Measurements from ENCODE around the gene CCDC82.

The CCDC82 gene

GRCh38 chr11:96316869-96317268, 72.8 kb downstream of the CCDC82 start:
- no peak overlapping the region for H3K4me3 ChIP-seq (ENCODE audit: low read depth in 1 of 2, low read length in 2 of 2)
- H3K27me3 ChIP-seq (ENCODE audit: low read depth, low read length), result no peaks in the 10 kb centered on the region
- H3K4me1 ChIP-seq (ENCODE audit: control insufficient read depth in 1 of 2, insufficient read depth in 2 of 2, low read length in 2 of 2), result peaks cover 21 to 29% of the 10 kb centered on the region in 2 donors
- H3K9me3 ChIP-seq (ENCODE audit: control insufficient read depth in 1 of 2, low read length in 2 of 2), result no peaks in the 10 kb centered on the region
- H3K36me3 ChIP-seq (ENCODE audit: control insufficient read depth in 1 of 2, insufficient read depth in 2 of 2, low read length in 2 of 2), result no peaks in the 10 kb centered on the region
- no peak overlapping the region for H3K27ac ChIP-seq (ENCODE audit: low read length)

- Histone ChIP-seq H3K4me1 (ENCODE audit: control insufficient read depth in 1 of 2, insufficient read depth in 2 of 2, low read length in 2 of 2) (peaks cover 23 to 39% of the 10 kb centered on the region in 2 donors), H3K9me3 (ENCODE audit: control insufficient read depth in 1 of 2, low read length in 2 of 2) (no peaks in the 10 kb centered on the region), H3K27ac (ENCODE audit: low read length) (no peak overlapping the region), H3K4me3 (ENCODE audit: low read depth in 1 of 2, low read length in 2 of 2) (no peak overlapping the region), H3K36me3 (ENCODE audit: control insufficient read depth in 1 of 2, insufficient read depth in 2 of 2, low read length in 2 of 2) (no peaks in the 10 kb centered on the region), H3K27me3 (ENCODE audit: low read depth, low read length) (no peaks in the 10 kb centered on the region)
These were observed 74.2 kb downstream of the CCDC82 start for GRCh38 chr11:96315476-96315875.

- no peak overlapping the region for H3K4me3 ChIP-seq (ENCODE audit: low read depth in 1 of 2, low read length in 2 of 2)
- H3K36me3 ChIP-seq (ENCODE audit: control insufficient read depth in 1 of 2, insufficient read depth in 2 of 2, low read length in 2 of 2), result no peaks in the 10 kb centered on the region
- peaks cover 23 to 40% of the 10 kb centered on the region in 2 donors for H3K4me1 ChIP-seq (ENCODE audit: control insufficient read depth in 1 of 2, insufficient read depth in 2 of 2, low read length in 2 of 2)
- H3K27ac ChIP-seq (ENCODE audit: low read length), result peak overlapping the region; percentile 11
- no peaks in the 10 kb centered on the region for H3K27me3 ChIP-seq (ENCODE audit: low read depth, low read length)
- no peaks in the 10 kb centered on the region for H3K9me3 ChIP-seq (ENCODE audit: control insufficient read depth in 1 of 2, low read length in 2 of 2)
These were observed 75.2 kb downstream of the CCDC82 start for GRCh38 chr11:96314326-96315020.

- H3K27me3 ChIP-seq (ENCODE audit: low read depth, low read length), result no peaks in the 10 kb centered on the region
- H3K4me3 ChIP-seq (ENCODE audit: low read depth in 1 of 2, low read length in 2 of 2), result no peak overlapping the region
- peaks cover 30 to 49% of the 10 kb centered on the region in 2 donors for H3K4me1 ChIP-seq (ENCODE audit: control insufficient read depth in 1 of 2, insufficient read depth in 2 of 2, low read length in 2 of 2)
- H3K9me3 ChIP-seq (ENCODE audit: control insufficient read depth in 1 of 2, low read length in 2 of 2), result no peaks in the 10 kb centered on the region
- no peak overlapping the region for H3K27ac ChIP-seq (ENCODE audit: low read length)
- H3K36me3 ChIP-seq (ENCODE audit: control insufficient read depth in 1 of 2, insufficient read depth in 2 of 2, low read length in 2 of 2), result no peaks in the 10 kb centered on the region
These were observed 76.5 kb downstream of the CCDC82 start for GRCh38 chr11:96313163-96313562.

GRCh38 chr11:96311120-96311568, 78.6 kb downstream of the CCDC82 start:
- Histone ChIP-seq H3K36me3 (ENCODE audit: control insufficient read depth in 1 of 2, insufficient read depth in 2 of 2, low read length in 2 of 2) (peaks cover 0 to 14% of the 10 kb centered on the region in 2 donors), H3K4me1 (ENCODE audit: control insufficient read depth in 1 of 2, insufficient read depth in 2 of 2, low read length in 2 of 2) (peaks cover 32 to 52% of the 10 kb centered on the region in 2 donors), H3K27me3 (ENCODE audit: low read depth, low read length) (no peaks in the 10 kb centered on the region), H3K27ac (ENCODE audit: low read length) (no peak overlapping the region), H3K4me3 (ENCODE audit: low read depth in 1 of 2, low read length in 2 of 2) (no peak overlapping the region), H3K9me3 (ENCODE audit: control insufficient read depth in 1 of 2, low read length in 2 of 2) (no peaks in the 10 kb centered on the region)

DNA sequence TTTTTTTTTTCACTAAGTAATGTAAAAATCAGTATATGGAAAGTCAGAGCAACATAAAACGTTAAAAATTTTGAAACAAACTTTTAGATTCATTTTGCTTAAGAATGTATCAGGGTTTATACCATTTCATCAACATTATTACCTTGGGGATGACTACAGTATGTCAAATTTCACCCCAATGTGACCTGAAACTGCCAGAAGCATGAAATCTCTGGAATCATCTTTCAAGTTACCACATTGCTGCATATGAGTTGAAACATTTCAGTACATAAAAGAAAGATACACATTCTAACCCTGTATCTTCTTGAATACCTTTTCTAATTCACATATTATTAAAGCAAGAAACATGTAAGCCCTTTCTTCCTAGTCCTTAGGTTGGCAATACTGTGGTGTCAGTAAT, 79.5 kb downstream of the CCDC82 start:
- H3K4me1 ChIP-seq (ENCODE audit: control insufficient read depth in 1 of 2, insufficient read depth in 2 of 2, low read length in 2 of 2), result peaks cover 33 to 59% of the 10 kb centered on the region in 2 donors
- H3K36me3 ChIP-seq (ENCODE audit: control insufficient read depth in 1 of 2, insufficient read depth in 2 of 2, low read length in 2 of 2), result peaks cover 0 to 15% of the 10 kb centered on the region in 2 donors
- no peaks in the 10 kb centered on the region for H3K27me3 ChIP-seq (ENCODE audit: low read depth, low read length)
- H3K4me3 ChIP-seq (ENCODE audit: low read depth in 1 of 2, low read length in 2 of 2), result no peak overlapping the region
- H3K27ac ChIP-seq (ENCODE audit: low read length), result no peak overlapping the region
- no peaks in the 10 kb centered on the region for H3K9me3 ChIP-seq (ENCODE audit: control insufficient read depth in 1 of 2, low read length in 2 of 2)

DNA sequence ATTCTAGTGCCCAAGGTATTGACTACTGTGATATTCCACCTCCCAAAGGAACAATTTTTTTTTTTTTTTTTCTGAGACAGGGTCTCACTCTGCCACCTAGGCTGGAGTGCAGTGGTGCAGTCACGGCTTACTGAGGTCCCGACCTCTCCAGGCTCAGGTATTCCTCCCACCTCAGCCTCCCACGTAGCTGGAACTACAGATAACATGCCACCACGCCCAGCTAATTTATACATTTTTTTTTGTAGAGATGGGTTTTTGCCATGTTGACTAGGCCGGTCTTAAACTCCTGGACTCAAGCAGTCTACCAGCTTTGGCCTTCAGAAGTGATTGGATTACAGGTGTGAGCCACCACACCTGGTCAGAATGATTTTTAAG, 80.1 kb downstream of the CCDC82 start:
- Histone ChIP-seq H3K4me1 (ENCODE audit: control insufficient read depth in 1 of 2, insufficient read depth in 2 of 2, low read length in 2 of 2) (peaks cover 33 to 55% of the 10 kb centered on the region in 2 donors), H3K9me3 (ENCODE audit: control insufficient read depth in 1 of 2, low read length in 2 of 2) (no peaks in the 10 kb centered on the region), H3K4me3 (ENCODE audit: low read depth in 1 of 2, low read length in 2 of 2) (no peak overlapping the region), H3K27me3 (ENCODE audit: low read depth, low read length) (no peaks in the 10 kb centered on the region), H3K27ac (ENCODE audit: low read length) (no peak overlapping the region), H3K36me3 (ENCODE audit: control insufficient read depth in 1 of 2, insufficient read depth in 2 of 2, low read length in 2 of 2) (peaks cover 0 to 15% of the 10 kb centered on the region in 2 donors)

DNA sequence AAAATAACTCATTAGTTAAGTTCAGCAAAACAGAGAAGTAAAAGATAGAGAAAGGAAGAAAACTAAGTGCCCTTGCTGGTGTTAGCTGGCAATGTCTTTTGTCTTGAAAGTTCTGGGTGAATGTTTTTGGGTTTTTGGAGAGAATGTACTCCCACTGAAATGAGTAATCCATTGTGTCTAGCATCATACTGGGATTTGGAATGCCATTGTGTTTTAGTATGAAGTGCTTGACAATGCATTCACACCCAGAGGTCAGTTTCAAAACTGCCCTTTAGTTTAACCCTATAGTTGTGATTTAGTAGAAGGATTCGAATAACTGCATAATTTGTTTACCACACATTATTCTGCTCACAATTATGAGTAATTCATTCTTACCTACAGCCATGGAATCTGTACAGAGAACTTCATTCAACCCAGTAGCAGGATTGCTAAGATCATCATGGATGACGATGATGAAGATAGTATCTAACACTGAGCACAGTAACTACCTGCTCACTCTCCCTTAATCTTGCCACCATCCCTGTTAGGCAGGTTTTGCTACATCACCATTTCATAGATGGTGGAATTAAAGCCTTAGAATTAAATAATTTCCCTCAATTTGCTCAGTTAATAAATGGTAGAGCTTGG, 80.6 kb downstream of the CCDC82 start:
- peak overlapping the region; percentile 88 for H3K27ac ChIP-seq (ENCODE audit: low read length)
- H3K27me3 ChIP-seq (ENCODE audit: low read depth, low read length), result no peaks in the 10 kb centered on the region
- no peak overlapping the region for H3K4me3 ChIP-seq (ENCODE audit: low read depth in 1 of 2, low read length in 2 of 2)
- H3K9me3 ChIP-seq (ENCODE audit: control insufficient read depth in 1 of 2, low read length in 2 of 2), result no peaks in the 10 kb centered on the region
- peaks cover 0 to 15% of the 10 kb centered on the region in 2 donors for H3K36me3 ChIP-seq (ENCODE audit: control insufficient read depth in 1 of 2, insufficient read depth in 2 of 2, low read length in 2 of 2)
- peaks cover 30 to 51% of the 10 kb centered on the region in 2 donors for H3K4me1 ChIP-seq (ENCODE audit: control insufficient read depth in 1 of 2, insufficient read depth in 2 of 2, low read length in 2 of 2)

- no peaks in the 10 kb centered on the region for H3K27me3 ChIP-seq (ENCODE audit: low read depth, low read length)
- H3K4me3 ChIP-seq (ENCODE audit: low read depth in 1 of 2, low read length in 2 of 2), result peak overlapping the region; percentile 48 to 60
- peak overlapping the region; percentile 88 for H3K27ac ChIP-seq (ENCODE audit: low read length)
- H3K36me3 ChIP-seq (ENCODE audit: control insufficient read depth in 1 of 2, insufficient read depth in 2 of 2, low read length in 2 of 2), result peaks cover 0 to 15% of the 10 kb centered on the region in 2 donors
- no peaks in the 10 kb centered on the region for H3K9me3 ChIP-seq (ENCODE audit: control insufficient read depth in 1 of 2, low read length in 2 of 2)
- peaks cover 37 to 54% of the 10 kb centered on the region in 2 donors for H3K4me1 ChIP-seq (ENCODE audit: control insufficient read depth in 1 of 2, insufficient read depth in 2 of 2, low read length in 2 of 2)
These were observed 82.0 kb downstream of the CCDC82 start for GRCh38 chr11:96307776-96308140.

GRCh38 chr11:96306933-96307775, 82.6 kb downstream of the CCDC82 start:
- H3K4me1 ChIP-seq (ENCODE audit: control insufficient read depth in 1 of 2, insufficient read depth in 2 of 2, low read length in 2 of 2), result peaks cover 41 to 54% of the 10 kb centered on the region in 2 donors
- no peaks in the 10 kb centered on the region for H3K9me3 ChIP-seq (ENCODE audit: control insufficient read depth in 1 of 2, low read length in 2 of 2)
- H3K27ac ChIP-seq (ENCODE audit: low read length), result peak overlapping the region; percentile 88
- no peaks in the 10 kb centered on the region for H3K27me3 ChIP-seq (ENCODE audit: low read depth, low read length)
- H3K36me3 ChIP-seq (ENCODE audit: control insufficient read depth in 1 of 2, insufficient read depth in 2 of 2, low read length in 2 of 2), result peaks cover 0 to 15% of the 10 kb centered on the region in 2 donors
- peak overlapping the region; percentile 48 to 60 for H3K4me3 ChIP-seq (ENCODE audit: low read depth in 1 of 2, low read length in 2 of 2)

GRCh38 chr11:96306600-96306932, 83.1 kb downstream of the CCDC82 start:
- Histone ChIP-seq H3K36me3 (ENCODE audit: control insufficient read depth in 1 of 2, insufficient read depth in 2 of 2, low read length in 2 of 2) (peaks cover 0 to 15% of the 10 kb centered on the region in 2 donors), H3K27me3 (ENCODE audit: low read depth, low read length) (no peaks in the 10 kb centered on the region), H3K4me1 (ENCODE audit: control insufficient read depth in 1 of 2, insufficient read depth in 2 of 2, low read length in 2 of 2) (peaks cover 41 to 52% of the 10 kb centered on the region in 2 donors), H3K4me3 (ENCODE audit: low read depth in 1 of 2, low read length in 2 of 2) (peak overlapping the region; percentile 32 to 48), H3K9me3 (ENCODE audit: control insufficient read depth in 1 of 2, low read length in 2 of 2) (no peaks in the 10 kb centered on the region), H3K27ac (ENCODE audit: low read length) (peak overlapping the region; percentile 88)

Measured in muscle layer of duodenum (tissue), 2 donors.